ENCODE data around the gene KCTD1. TPM values are rescaled to one million over a fixed set of nuclear protein-coding genes. Genes with fewer than 3 reads are reported as not detected.

Gene KCTD1
- total and polyA plus RNA-seq, 2 of the 8 experiments (the other 6 are each of a cell fraction or from before 2014, with no cell fraction given): 7.7 to 14.0 TPM

- Histone ChIP-seq H2BK15ac (ENCODE audit: low read length) (no peak overlapping the region), H4K91ac (replicated peaks; ENCODE audit: insufficient read length, low read length) (no peak overlapping the region), H3K4me1 (replicated peaks in 1 of 4; ENCODE audit: control insufficient read depth in 3 of 4, insufficient read depth in 4 of 4, low read length in 3 of 4) (peaks cover 0 to 6% (median 1%) of the 10 kb centered on the region in 4 experiments; a peak in 3 of 7 replicates), H2AFZ (ENCODE audit: low read length) (no peak overlapping the region), H3K18ac (ENCODE audit: extremely low read depth, low read length) (no peak overlapping the region), H3K9ac (replicated peaks in 1 of 4; ENCODE audit: extremely low read depth in 1 of 4, low read depth in 3 of 4, low read length in 3 of 4) (no peak overlapping the region), H3K4ac (replicated peaks; ENCODE audit: insufficient read length, low read depth, low read length) (no peak overlapping the region), H2AK5ac (ENCODE audit: low read depth, low read length) (no peak overlapping the region), H2BK120ac (replicated peaks; ENCODE audit: low read depth, low read length) (no peak overlapping the region), H3K27ac (ENCODE audit: low read depth, low read length) (no peak overlapping the region), H3K79me1 (ENCODE audit: low read depth, low read length) (no peaks in the 10 kb centered on the region), H3K36me3 (ENCODE audit: control insufficient read depth in 2 of 4, insufficient read depth in 4 of 4, low read length in 3 of 4) (no peaks in the 10 kb centered on the region), H2BK20ac (ENCODE audit: low read length) (no peak overlapping the region), H3K23me2 (ENCODE audit: low read depth, low read length) (no peaks in the 10 kb centered on the region), H3K14ac (ENCODE audit: insufficient read length) (no peak overlapping the region), H3K79me2 (ENCODE audit: control insufficient read depth in 1 of 2, insufficient read depth in 2 of 2, low read length in 2 of 2) (no peaks in the 10 kb centered on the region), H2BK5ac (ENCODE audit: low read depth, low read length) (no peak overlapping the region), H3K56ac (replicated peaks; ENCODE audit: insufficient read length, low read depth, low read length) (no peak overlapping the region), H3K23ac (ENCODE audit: insufficient read length) (no peak overlapping the region), H3K4me3 (ENCODE audit: extremely low read depth in 1 of 4, insufficient read depth in 2 of 4, low read depth in 3 of 4, low read length in 4 of 4) (no peak overlapping the region), H4K8ac (ENCODE audit: extremely low read depth, insufficient read depth, low read length) (no peak overlapping the region), H3K9me3 (ENCODE audit: insufficient read depth in 2 of 2, low read depth in 1 of 2, low read length in 1 of 2) (no peaks in the 10 kb centered on the region), H3K4me2 (ENCODE audit: insufficient read depth in 1 of 2, low read depth in 2 of 2, low read length in 2 of 2) (no peak overlapping the region), H4K5ac (ENCODE audit: insufficient read length, low read depth, low read length) (no peak overlapping the region), H2BK12ac (ENCODE audit: low read depth, low read length) (no peak overlapping the region), H3K27me3 (replicated peaks in 1 of 4; ENCODE audit: control insufficient read depth in 3 of 4, extremely low read depth in 1 of 4, insufficient read depth in 3 of 4, low read length in 3 of 4) (no peaks in the 10 kb centered on the region), H4K20me1 (replicated peaks in 1 of 2; ENCODE audit: control insufficient read depth in 1 of 2, insufficient read depth in 2 of 2, low read length in 2 of 2) (no peaks in the 10 kb centered on the region)
- FAIRE-seq (peak; percentile 42), DNase-seq (ENCODE audit: low read depth in 1 of 2, low spot score in 2 of 2) (no peak)
- WGBS, 2 experiments (ENCODE audit: extremely low coverage in 1 of 2, insufficient coverage in 1 of 2, insufficient read length in 1 of 2, insufficient replicate concordance in 2 of 2, low coverage in 1 of 2, low lambda C conversion rate in 2 of 2, missing lambda C conversion rate in 1 of 2): 69% methylated on average over 1 of the region's 1 CpG; no CpG with 5 or more reads in 1 of the 2 experiments
- ChIA-PET CTCF (ENCODE audit: partially characterized antibody) (interaction anchor here (0.7 to 2.0 kb wide), 8 partner anchors 11 to 101 kb away, joined by 3 to 7 read pairs (median 3); no protein-coding TSS in a partner anchor), POLR2A (ENCODE audit: partially characterized antibody) (interaction anchor here (0.6 kb wide), 1 partner anchor 273 kb away, joined by 3 read pairs; no protein-coding TSS in a partner anchor)
- no peak for TF ChIP-seq POU5F1 (IDR thresholded peaks at IDR 0.05; ENCODE audit: low read depth, low read length)
- TF ChIP-seq TEAD4 (IDR thresholded peaks at IDR 0.05; ENCODE audit: low read depth, low read length): no peak
- no peak for TF ChIP-seq USF2 (IDR thresholded peaks at IDR 0.05; ENCODE audit: low read length)
- TF ChIP-seq, protein P1, sequence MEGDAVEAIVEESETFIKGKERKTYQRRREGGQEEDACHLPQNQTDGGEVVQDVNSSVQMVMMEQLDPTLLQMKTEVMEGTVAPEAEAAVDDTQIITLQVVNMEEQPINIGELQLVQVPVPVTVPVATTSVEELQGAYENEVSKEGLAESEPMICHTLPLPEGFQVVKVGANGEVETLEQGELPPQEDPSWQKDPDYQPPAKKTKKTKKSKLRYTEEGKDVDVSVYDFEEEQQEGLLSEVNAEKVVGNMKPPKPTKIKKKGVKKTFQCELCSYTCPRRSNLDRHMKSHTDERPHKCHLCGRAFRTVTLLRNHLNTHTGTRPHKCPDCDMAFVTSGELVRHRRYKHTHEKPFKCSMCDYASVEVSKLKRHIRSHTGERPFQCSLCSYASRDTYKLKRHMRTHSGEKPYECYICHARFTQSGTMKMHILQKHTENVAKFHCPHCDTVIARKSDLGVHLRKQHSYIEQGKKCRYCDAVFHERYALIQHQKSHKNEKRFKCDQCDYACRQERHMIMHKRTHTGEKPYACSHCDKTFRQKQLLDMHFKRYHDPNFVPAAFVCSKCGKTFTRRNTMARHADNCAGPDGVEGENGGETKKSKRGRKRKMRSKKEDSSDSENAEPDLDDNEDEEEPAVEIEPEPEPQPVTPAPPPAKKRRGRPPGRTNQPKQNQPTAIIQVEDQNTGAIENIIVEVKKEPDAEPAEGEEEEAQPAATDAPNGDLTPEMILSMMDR (IDR thresholded peaks at IDR 0.05; ENCODE audit: control extremely low read depth in 1 of 3, insufficient read depth in 1 of 3, low read depth in 1 of 3, low read length in 3 of 3): peak in 2 of 3 experiments; percentile 14 to 27; a peak in 3 of 4 replicates
- no peak for TF ChIP-seq NANOG (IDR thresholded peaks at IDR 0.05; ENCODE audit: insufficient read depth, low read depth, low read length, poor library complexity, severe bottlenecking)
- no peak for TF ChIP-seq TBP (IDR thresholded peaks at IDR 0.05; ENCODE audit: low read depth, low read length)
- no peak for TF ChIP-seq BACH1 (IDR thresholded peaks at IDR 0.05; ENCODE audit: low read length)
- no peak for TF ChIP-seq SAP30 (IDR thresholded peaks at IDR 0.05; ENCODE audit: insufficient read depth, insufficient replicate concordance, low read length)
- no peak for TF ChIP-seq TAF7 (optimal IDR thresholded peaks at IDR 0.05; ENCODE audit: borderline replicate concordance, low read depth, low read length)
Measured at GRCh38 chr18:26566874-26567555, 18.7 kb upstream of the KCTD1 start.

Measured in H1 (cell line).